ENCODE data around the gene NUMA1. TPM values are rescaled to one million over a fixed set of nuclear protein-coding genes. Genes with fewer than 3 reads are reported as not detected.
A peak's percentile ranks its signal among the peaks of the same experiment; 100 is the strongest.

NUMA1 gene
- total RNA-seq, 2 experiments from 2014 or later: 148 to 159 TPM

GRCh38 chr11:72100009-72100408, 19.7 kb upstream of the NUMA1 start:
- no peak for DNase-seq (ENCODE audit: low spot score)
- Histone ChIP-seq H3K4me3 (ENCODE audit: low read depth, low read length, poor library complexity, severe bottlenecking) (no peak overlapping the region), H3K79me2 (ENCODE audit: insufficient read depth, low read depth, low read length) (peaks cover 27% of the 10 kb centered on the region), H4K20me1 (ENCODE audit: insufficient read depth, low read length) (no peaks in the 10 kb centered on the region), H3K9me2 (ENCODE audit: insufficient read depth, low read length) (no peaks in the 10 kb centered on the region), H3K36me3 (ENCODE audit: insufficient read depth, low read length) (peaks cover 55% of the 10 kb centered on the region), H3K9me3 (ENCODE audit: low read length) (no peaks in the 10 kb centered on the region), H3K4me1 (ENCODE audit: insufficient read depth, low read length, poor library complexity, severe bottlenecking) (peaks cover 25% of the 10 kb centered on the region), H3K27ac (ENCODE audit: low read depth, low read length, poor library complexity, severe bottlenecking) (no peak overlapping the region), H3K4me2 (ENCODE audit: low read length) (peak overlapping the region; percentile 80; the same call in 1 of the 2 replicates), H2AFZ (ENCODE audit: low read length) (no peak overlapping the region)
- BruUV-seq (replicated peaks): no TSS peak
- no peak for TF ChIP-seq CTCF (conservative IDR thresholded peaks at IDR 0.05; ENCODE audit: low read length)
- TF ChIP-seq EZH2phosphoT487 (IDR thresholded peaks at IDR 0.05; ENCODE audit: borderline replicate concordance, low read depth, low read length): no peak
- intact Hi-C loops (cut with micrococcal nuclease; ENCODE audit: unreplicated experiment): no loop called here
- ChIA-PET POLR2A (interaction anchor here (0.5 to 1.2 kb wide), 3 partner anchors 18 to 25 kb away, joined by 3 to 6 read pairs (median 5); no protein-coding TSS in a partner anchor), CTCF (ENCODE audit: unreplicated experiment) (no interaction called here)

- Histone ChIP-seq H3K27ac (ENCODE audit: low read depth, low read length, poor library complexity, severe bottlenecking) (no peak overlapping the region), H4K20me1 (ENCODE audit: insufficient read depth, low read length) (no peaks in the 10 kb centered on the region), H3K9me2 (ENCODE audit: insufficient read depth, low read length) (no peaks in the 10 kb centered on the region), H3K9me3 (ENCODE audit: low read length) (no peaks in the 10 kb centered on the region), H3K36me3 (ENCODE audit: insufficient read depth, low read length) (peaks cover 64% of the 10 kb centered on the region), H3K4me2 (ENCODE audit: low read length) (no peak overlapping the region), H2AFZ (ENCODE audit: low read length) (no peak overlapping the region), H3K4me3 (ENCODE audit: low read depth, low read length, poor library complexity, severe bottlenecking) (no peak overlapping the region), H3K79me2 (ENCODE audit: insufficient read depth, low read depth, low read length) (peaks cover 27% of the 10 kb centered on the region), H3K4me1 (ENCODE audit: insufficient read depth, low read length, poor library complexity, severe bottlenecking) (peaks cover 22% of the 10 kb centered on the region)
- intact Hi-C loops (cut with micrococcal nuclease; ENCODE audit: unreplicated experiment): no loop called here
- BruUV-seq (replicated peaks): no TSS peak
- TF ChIP-seq EZH2phosphoT487 (IDR thresholded peaks at IDR 0.05; ENCODE audit: borderline replicate concordance, low read depth, low read length) (no peak), CTCF (conservative IDR thresholded peaks at IDR 0.05; ENCODE audit: low read length) (no peak)
- DNase-seq (ENCODE audit: low spot score): no peak
- POLR2A ChIA-PET: interaction anchor here (0.8 kb wide), 1 partner anchor 13 kb away, joined by 7 read pairs; the partner anchor contains the start of gene ANAPC15
- CTCF ChIA-PET (ENCODE audit: unreplicated experiment): no interaction called here
Measured at GRCh38 chr11:72098741-72099140, 18.4 kb upstream of the NUMA1 start.

GRCh38 chr11:72091292-72091691, 10.9 kb upstream of the NUMA1 start:
- Histone ChIP-seq H3K9me3 (ENCODE audit: low read length) (no peaks in the 10 kb centered on the region), H3K27ac (ENCODE audit: low read depth, low read length, poor library complexity, severe bottlenecking) (no peak overlapping the region), H3K4me2 (ENCODE audit: low read length) (peak overlapping the region; percentile 17; the same call in 1 of the 2 replicates), H3K9me2 (ENCODE audit: insufficient read depth, low read length) (no peaks in the 10 kb centered on the region), H4K20me1 (ENCODE audit: insufficient read depth, low read length) (no peaks in the 10 kb centered on the region), H2AFZ (ENCODE audit: low read length) (no peak overlapping the region), H3K36me3 (ENCODE audit: insufficient read depth, low read length) (peaks cover 21% of the 10 kb centered on the region; the same call in 1 of the 2 replicates), H3K4me1 (ENCODE audit: insufficient read depth, low read length, poor library complexity, severe bottlenecking) (peaks cover 6% of the 10 kb centered on the region), H3K4me3 (ENCODE audit: low read depth, low read length, poor library complexity, severe bottlenecking) (no peak overlapping the region), H3K79me2 (ENCODE audit: insufficient read depth, low read depth, low read length) (no peaks in the 10 kb centered on the region)
- no TSS peak for BruUV-seq (replicated peaks)
- ChIA-PET POLR2A (interaction anchor here (1.0 to 1.6 kb wide), 3 partner anchors 10 to 66 kb away, joined by 3 to 5 read pairs (median 3); no protein-coding TSS in a partner anchor), CTCF (ENCODE audit: unreplicated experiment) (interaction anchor here (0.6 to 1.9 kb wide), 6 partner anchors 10 to 69 kb away, joined by 3 to 22 read pairs (median 5); partner anchors contain the start of genes LAMTOR1 and LRRC51)
- intact Hi-C loops (cut with micrococcal nuclease; ENCODE audit: unreplicated experiment): loop anchor here (1.0 to 2.0 kb wide), 2 partner anchors 66 to 114 kb away; no protein-coding TSS in a partner anchor
- TF ChIP-seq EZH2phosphoT487 (IDR thresholded peaks at IDR 0.05; ENCODE audit: borderline replicate concordance, low read depth, low read length) (no peak), CTCF (conservative IDR thresholded peaks at IDR 0.05; ENCODE audit: low read length) (peak; percentile 95)
- peak; percentile 83 for DNase-seq (ENCODE audit: low spot score)

All from OCI-LY7 (cell line).